HG03196 (cell line): ENCODE data around the gene XRCC6.
"Not testable (repeated sequence)": the region's sequence is repeated elsewhere in the genome, so short reads cannot be mapped to it uniquely, and the experiment has no call there.

Experiments
- ATAC-seq: cut with Tn5 transposase; IDR thresholded peaks from one replicate; pipeline ENCODE4 v1.9.1; 2021; ENCODE audit not compliant: unreplicated experiment

The XRCC6 gene

GRCh38 chr22:41598081-41598480 lies 23.0 kb upstream of the XRCC6 start:
- ATAC-seq, result no peak

GRCh38 chr22:41598891-41599635 lies 22.0 kb upstream of the XRCC6 start:
- no peak for ATAC-seq

- no peak for ATAC-seq
These were observed 20.1 kb upstream of the XRCC6 start for GRCh38 chr22:41600976-41601375.

GRCh38 chr22:41603873-41604332 lies 17.2 kb upstream of the XRCC6 start:
- ATAC-seq, result peak; percentile 82

GRCh38 chr22:41608386-41608785 lies 12.7 kb upstream of the XRCC6 start:
- no peak for ATAC-seq

GRCh38 chr22:41612603-41613306 lies 8.3 kb upstream of the XRCC6 start:
- no peak for ATAC-seq

- no peak for ATAC-seq
These were observed 7.6 kb upstream of the XRCC6 start for GRCh38 chr22:41613456-41613855.

- ATAC-seq, result no peak
These were observed 1.0 kb upstream of the XRCC6 start for GRCh38 chr22:41619979-41620588.

GRCh38 chr22:41620589-41621098 lies 451 bp upstream of the XRCC6 start, which contains the start of gene DESI1:
Gene DESI1, minus strand, starts transcription at chr22:41621043. Its CDS starts 204 bp downstream, at chr22:41620839.
- peak; percentile 12 for ATAC-seq

GRCh38 chr22:41621911-41622179 lies 750 bp downstream of the XRCC6 start:
- ATAC-seq, result no peak

- ATAC-seq, result no peak
These were observed 4.5 kb downstream of the XRCC6 start for GRCh38 chr22:41625577-41625976.

- not testable (repeated sequence) for ATAC-seq
These were observed 10.0 kb downstream of the XRCC6 start for GRCh38 chr22:41631115-41631514.

GRCh38 chr22:41631615-41632014 lies 10.5 kb downstream of the XRCC6 start:
- ATAC-seq, result not testable (repeated sequence)

- not testable (repeated sequence) for ATAC-seq
These were observed 13.5 kb downstream of the XRCC6 start for GRCh38 chr22:41634610-41635009.

GRCh38 chr22:41636467-41636866 lies 15.4 kb downstream of the XRCC6 start:
- ATAC-seq, result no peak

GRCh38 chr22:41637623-41638022 lies 16.5 kb downstream of the XRCC6 start:
- ATAC-seq, result not testable (repeated sequence)

- no peak for ATAC-seq
These were observed 17.0 kb downstream of the XRCC6 start for GRCh38 chr22:41638124-41638523.

- ATAC-seq, result no peak
These were observed 17.7 kb downstream of the XRCC6 start for GRCh38 chr22:41638748-41639147.

- no peak for ATAC-seq
These were observed 20.8 kb downstream of the XRCC6 start for GRCh38 chr22:41641854-41642253.

GRCh38 chr22:41642331-41643110 lies 21.4 kb downstream of the XRCC6 start:
- no peak for ATAC-seq

- ATAC-seq, result no peak
These were observed 26.7 kb downstream of the XRCC6 start for GRCh38 chr22:41647771-41648170.
